Suprapubic skin (tissue), 4 donors: ENCODE measurements around the gene PCDHB16. TPM values are rescaled to one million over a fixed set of nuclear protein-coding genes. Genes with fewer than 3 reads are reported as not detected.
"Not testable (repeated sequence)": the region's sequence is repeated elsewhere in the genome, so short reads cannot be mapped to it uniquely, and the experiment has no call there.

ENCODE experiments used
- DNase-seq, 2 donors: peaks; one replicate each; pipeline ENCODE4 v3.0.0-alpha.2; 2019; ENCODE audit warnings: low spot score in 2 of 2
- H3K27ac ChIP-seq: fragments of 200-600 bp; sonication (generic); one replicate; pipeline ENCODE4 v1.5.1; 2019
- H3K27me3 ChIP-seq: fragments of 200-600 bp; sonication (generic); one replicate; pipeline ENCODE4 v1.5.1; 2019
- H3K36me3 ChIP-seq: fragments of 200-600 bp; sonication (generic); one replicate; pipeline ENCODE4 v1.5.1; 2019
- H3K4me1 ChIP-seq: fragments of 200-600 bp; sonication (generic); one replicate; pipeline ENCODE4 v1.5.1; 2019
- H3K4me3 ChIP-seq: fragments of 200-600 bp; sonication (generic); one replicate; pipeline ENCODE4 v1.5.1; 2019; ENCODE audit warnings: mild to moderate bottlenecking
- H3K9me3 ChIP-seq: fragments of 200-600 bp; sonication (generic); one replicate; pipeline ENCODE4 v1.5.1; 2019
- EP300 ChIP-seq: sonication (generic); formaldehyde crosslinking; IDR thresholded peaks from one replicate; pipeline ENCODE4 v1.6.1; 2017; ENCODE audit warnings: antibody characterized with exemption
- POLR2A ChIP-seq, 2 donors: fragments of 450-650 bp; IDR thresholded peaks; one replicate each; pipeline ENCODE4 v1.6.1; 2017; ENCODE audit warnings: antibody characterized with exemption in 2 of 2, mild to moderate bottlenecking in 2 of 2, moderate library complexity in 2 of 2
- POLR2AphosphoS5 ChIP-seq, 3 donors: sonication (generic); formaldehyde crosslinking; IDR thresholded peaks; one replicate each; pipeline ENCODE4 v1.6.1; 2017; ENCODE audit warnings: antibody characterized with exemption in 3 of 3
- WGBS: methylation state at CpG from one replicate; pipeline ENCODE4 v1.1.5; 2018; 5-methylcytosine and 5-hydroxymethylcytosine counted together
- total RNA-seq, 4 donors: library from RNA; depleted of rRNA; stranded (reverse); fragments of >200 nt; gene quantifications; one replicate each; pipeline ENCODE4 v1.1.0, GENCODE V29; 2016
- TF ChIP-seq, protein P1 (sequence below), 2 donors: fragments of 200-600 bp in 1 of 2; fragments of 450-650 bp in 1 of 2; sonication (generic) in 1 of 2; IDR thresholded peaks; one replicate each; pipeline ENCODE4 v1.5.1; 2016 to 2019; ENCODE audit warnings: antibody characterized with exemption in 2 of 2, mild to moderate bottlenecking in 1 of 2, moderate library complexity in 1 of 2

Gene PCDHB16
- total RNA-seq, 4 donors from 2014 or later = 2.9 to 4.8 (median 3.2) TPM

DNA sequence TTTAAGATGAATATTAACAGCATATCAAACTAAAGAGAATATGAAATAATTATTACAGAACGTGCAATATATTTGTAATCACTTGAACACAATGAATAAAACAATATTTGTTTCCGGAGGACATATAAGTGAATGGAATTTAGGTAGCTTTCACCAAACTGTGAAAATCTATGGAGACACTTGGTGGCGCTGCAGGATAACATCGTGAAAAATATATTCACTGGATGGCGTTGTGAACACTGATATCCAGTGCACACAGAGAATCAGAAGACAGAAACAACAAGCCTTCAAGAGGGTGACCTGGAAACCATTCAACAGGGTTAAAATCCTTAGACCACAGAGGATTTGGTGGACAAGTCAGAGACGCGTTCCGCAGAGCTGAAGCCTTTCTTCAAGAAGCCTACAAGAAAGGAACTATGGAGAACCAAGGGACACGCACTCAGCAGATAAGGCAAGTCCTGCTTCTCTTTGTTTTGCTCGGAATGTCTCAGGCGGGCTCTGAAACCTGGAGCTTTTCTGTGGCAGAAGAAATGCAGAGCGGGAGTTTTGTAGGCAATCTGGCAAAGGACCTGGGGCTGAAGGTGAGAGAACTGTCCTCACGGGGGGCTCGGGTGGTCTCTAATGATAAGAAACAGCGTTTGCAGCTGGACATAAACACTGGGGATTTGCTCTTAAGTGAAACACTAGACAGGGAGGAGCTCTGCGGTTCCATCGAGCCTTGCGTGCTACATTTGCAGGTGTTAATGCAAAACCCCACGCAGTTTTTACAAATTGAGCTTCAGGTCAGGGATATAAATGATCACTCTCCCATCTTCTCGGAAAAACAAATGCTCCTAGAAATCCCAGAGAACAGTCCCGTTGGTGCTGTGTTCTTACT, 17.4 kb downstream of the PCDHB16 start, which contains the start of gene PCDHB11:
PCDHB11 (plus strand) TSS at position 269 of the 877 bp plus-strand sequence; CDS start at position 417, 148 bp downstream.
- no peak for DNase-seq
- 41% methylated on average over 21 of the region's 21 CpGs for WGBS
- Histone ChIP-seq H3K27ac (no peak within 1 kb of the TSS), H3K4me1 (no peaks in the 10 kb centered on the region), H3K4me3 (peak within 1 kb of the TSS; percentile 15), H3K27me3 (no peaks in the 10 kb centered on the region), H3K36me3 (no peaks in the 10 kb centered on the region), H3K9me3 (peaks cover 12% of the 10 kb centered on the region)
- TF ChIP-seq POLR2AphosphoS5 (IDR thresholded peaks at IDR 0.05) (no peak), EP300 (no peak), POLR2A (IDR thresholded peaks at IDR 0.05) (no peak)
- TF ChIP-seq, protein P1, sequence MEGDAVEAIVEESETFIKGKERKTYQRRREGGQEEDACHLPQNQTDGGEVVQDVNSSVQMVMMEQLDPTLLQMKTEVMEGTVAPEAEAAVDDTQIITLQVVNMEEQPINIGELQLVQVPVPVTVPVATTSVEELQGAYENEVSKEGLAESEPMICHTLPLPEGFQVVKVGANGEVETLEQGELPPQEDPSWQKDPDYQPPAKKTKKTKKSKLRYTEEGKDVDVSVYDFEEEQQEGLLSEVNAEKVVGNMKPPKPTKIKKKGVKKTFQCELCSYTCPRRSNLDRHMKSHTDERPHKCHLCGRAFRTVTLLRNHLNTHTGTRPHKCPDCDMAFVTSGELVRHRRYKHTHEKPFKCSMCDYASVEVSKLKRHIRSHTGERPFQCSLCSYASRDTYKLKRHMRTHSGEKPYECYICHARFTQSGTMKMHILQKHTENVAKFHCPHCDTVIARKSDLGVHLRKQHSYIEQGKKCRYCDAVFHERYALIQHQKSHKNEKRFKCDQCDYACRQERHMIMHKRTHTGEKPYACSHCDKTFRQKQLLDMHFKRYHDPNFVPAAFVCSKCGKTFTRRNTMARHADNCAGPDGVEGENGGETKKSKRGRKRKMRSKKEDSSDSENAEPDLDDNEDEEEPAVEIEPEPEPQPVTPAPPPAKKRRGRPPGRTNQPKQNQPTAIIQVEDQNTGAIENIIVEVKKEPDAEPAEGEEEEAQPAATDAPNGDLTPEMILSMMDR (IDR thresholded peaks at IDR 0.05) = no peak

DNA sequence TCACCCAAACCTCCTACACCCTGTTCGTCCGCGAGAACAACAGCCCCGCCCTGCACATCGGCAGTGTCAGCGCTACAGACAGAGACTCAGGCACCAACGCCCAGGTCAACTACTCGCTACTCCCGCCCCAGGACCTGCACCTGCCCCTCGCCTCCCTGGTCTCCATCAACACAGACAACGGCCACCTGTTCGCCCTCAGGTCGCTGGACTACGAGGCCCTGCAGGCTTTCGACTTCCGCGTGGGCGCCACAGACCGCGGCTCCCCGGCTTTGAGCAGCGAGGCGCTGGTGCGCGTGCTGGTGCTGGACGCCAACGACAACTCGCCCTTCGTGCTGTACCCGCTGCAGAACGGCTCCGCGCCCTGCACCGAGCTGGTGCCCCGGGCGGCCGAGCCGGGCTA, 18.9 kb downstream of the PCDHB16 start:
- H3K9me3 ChIP-seq = peaks cover 12% of the 10 kb centered on the region
- WGBS = 12% methylated on average over 5 of the region's 38 CpGs
- not testable (repeated sequence) for H3K4me1 ChIP-seq, H3K36me3 ChIP-seq, DNase-seq, H3K27ac ChIP-seq, H3K4me3 ChIP-seq, H3K27me3 ChIP-seq

DNA sequence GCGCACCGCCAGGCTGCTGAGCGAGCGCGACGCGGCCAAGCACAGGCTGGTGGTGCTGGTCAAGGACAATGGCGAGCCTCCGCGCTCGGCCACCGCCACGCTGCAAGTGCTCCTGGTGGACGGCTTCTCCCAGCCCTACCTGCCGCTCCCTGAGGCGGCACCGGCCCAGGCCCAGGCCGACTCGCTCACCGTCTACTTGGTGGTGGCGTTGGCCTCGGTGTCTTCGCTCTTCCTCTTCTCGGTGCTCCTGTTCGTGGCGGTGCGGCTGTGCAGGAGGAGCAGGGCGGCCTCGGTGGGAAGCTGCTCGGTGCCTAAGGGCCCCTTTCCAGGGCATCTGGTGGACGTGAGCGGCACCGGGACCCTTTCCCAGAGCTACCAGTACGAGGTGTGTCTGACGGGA, 19.5 kb downstream of the PCDHB16 start:
- H3K4me1 ChIP-seq, DNase-seq, H3K27me3 ChIP-seq, H3K36me3 ChIP-seq, H3K4me3 ChIP-seq, H3K27ac ChIP-seq: not testable (repeated sequence)
- H3K9me3 ChIP-seq = peaks cover 12% of the 10 kb centered on the region
- 39% methylated on average over 19 of the region's 35 CpGs for WGBS

DNA sequence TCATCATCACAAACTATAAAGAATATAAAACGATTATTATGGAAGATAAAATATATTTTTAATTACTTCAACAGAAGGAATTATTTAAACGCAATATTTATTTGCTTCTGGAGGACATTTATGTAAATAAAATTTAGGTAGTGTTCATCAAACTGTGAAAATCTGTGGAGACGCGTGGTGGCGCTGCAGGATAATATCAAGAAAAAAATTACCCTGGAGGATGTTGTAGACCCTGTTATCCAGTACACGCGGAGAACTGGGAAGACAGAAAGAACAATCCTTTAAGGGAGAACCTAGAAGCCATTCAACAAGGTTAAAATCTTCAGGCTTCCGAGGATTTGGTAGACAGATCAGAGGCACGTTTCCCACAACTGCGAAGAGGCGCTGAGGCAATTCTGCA, 26.3 kb downstream of the PCDHB16 start, which contains the start of gene PCDHB12:
PCDHB12 (plus strand) TSS at position 242 of the 400 bp plus-strand sequence. CDS start 189 bp downstream, outside the sequence.
- no peak for DNase-seq
- no peak within 1 kb of the TSS for H3K4me3 ChIP-seq
- TF ChIP-seq, protein P1 (IDR thresholded peaks at IDR 0.05) = no peak
- TF ChIP-seq EP300 (no peak), POLR2AphosphoS5 (IDR thresholded peaks at IDR 0.05) (no peak), POLR2A (IDR thresholded peaks at IDR 0.05) (no peak)

DNA sequence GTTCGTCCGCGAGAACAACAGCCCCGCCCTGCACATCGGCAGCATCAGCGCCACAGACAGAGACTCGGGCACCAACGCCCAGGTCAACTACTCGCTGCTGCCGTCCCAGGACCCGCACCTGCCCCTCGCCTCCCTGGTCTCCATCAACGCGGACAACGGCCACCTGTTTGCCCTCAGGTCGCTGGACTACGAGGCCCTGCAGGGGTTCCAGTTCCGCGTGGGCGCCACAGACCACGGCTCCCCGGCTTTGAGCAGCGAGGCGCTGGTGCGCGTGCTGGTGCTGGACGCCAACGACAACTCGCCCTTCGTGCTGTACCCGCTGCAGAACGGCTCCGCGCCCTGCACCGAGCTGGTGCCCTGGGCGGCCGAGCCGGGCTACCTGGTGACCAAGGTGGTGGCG, 28.1 kb downstream of the PCDHB16 start:
- H3K27ac ChIP-seq, H3K4me1 ChIP-seq, H3K4me3 ChIP-seq, DNase-seq, H3K27me3 ChIP-seq, H3K36me3 ChIP-seq: not testable (repeated sequence)
- peaks cover 18% of the 10 kb centered on the region for H3K9me3 ChIP-seq
- WGBS = 35% methylated on average over 12 of the region's 39 CpGs

More for the DNA sequence above, 26.3 kb downstream of the PCDHB16 start, which contains the start of gene PCDHB12:
- Histone ChIP-seq H3K27me3 (no peaks in the 10 kb centered on the region), H3K9me3 (peaks cover 16% of the 10 kb centered on the region), H3K36me3 (no peaks in the 10 kb centered on the region), H3K27ac (no peak within 1 kb of the TSS), H3K4me1 (no peaks in the 10 kb centered on the region)
- 21% methylated on average over 11 of the region's 11 CpGs for WGBS

DNA sequence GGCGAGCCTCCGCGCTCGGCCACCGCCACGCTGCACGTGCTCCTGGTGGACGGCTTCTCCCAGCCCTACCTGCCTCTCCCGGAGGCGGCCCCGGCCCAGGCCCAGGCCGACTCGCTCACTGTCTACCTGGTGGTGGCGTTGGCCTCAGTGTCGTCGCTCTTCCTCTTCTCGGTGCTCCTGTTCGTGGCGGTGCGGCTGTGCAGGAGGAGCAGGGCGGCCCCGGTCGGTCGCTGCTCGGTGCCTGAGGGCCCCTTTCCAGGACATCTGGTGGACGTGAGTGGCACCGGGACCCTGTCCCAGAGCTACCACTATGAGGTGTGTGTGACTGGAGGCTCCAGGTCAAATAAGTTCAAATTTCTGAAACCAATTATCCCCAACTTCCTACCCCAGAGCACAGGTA, 28.7 kb downstream of the PCDHB16 start:
- not testable (repeated sequence) for DNase-seq, H3K27me3 ChIP-seq, H3K4me1 ChIP-seq, H3K36me3 ChIP-seq, H3K4me3 ChIP-seq, H3K27ac ChIP-seq
- H3K9me3 ChIP-seq = peaks cover 21% of the 10 kb centered on the region
- 28% methylated on average over 7 of the region's 27 CpGs for WGBS

DNA sequence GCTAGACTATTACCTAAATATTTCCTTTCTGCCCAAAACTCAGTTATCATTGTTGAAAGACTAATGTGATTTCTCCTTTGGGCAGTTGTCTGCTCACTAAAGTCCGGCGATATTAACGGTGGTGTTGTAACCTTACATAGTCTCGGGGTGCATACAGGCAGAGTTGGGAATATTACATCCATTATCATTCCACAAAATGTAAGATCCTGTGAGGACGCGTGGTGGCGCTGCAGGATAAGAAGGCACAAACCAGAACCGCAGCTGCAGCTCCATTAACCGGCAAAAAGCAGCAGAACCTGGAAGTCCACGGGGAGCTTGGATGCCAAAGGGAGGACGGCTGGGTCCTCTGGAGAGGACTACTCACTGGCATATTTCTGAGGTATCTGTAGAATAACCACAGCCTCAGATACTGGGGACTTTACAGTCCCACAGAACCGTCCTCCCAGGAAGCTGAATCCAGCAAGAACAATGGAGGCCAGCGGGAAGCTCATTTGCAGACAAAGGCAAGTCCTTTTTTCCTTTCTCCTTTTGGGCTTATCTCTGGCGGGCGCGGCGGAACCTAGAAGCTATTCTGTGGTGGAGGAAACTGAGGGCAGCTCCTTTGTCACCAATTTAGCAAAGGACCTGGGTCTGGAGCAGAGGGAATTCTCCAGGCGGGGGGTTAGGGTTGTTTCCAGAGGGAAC, 31.6 kb downstream of the PCDHB16 start, which contains the start of gene PCDHB13:
PCDHB13 (plus strand) TSS at position 264 of the 684 bp plus-strand sequence; CDS start at position 469, 205 bp downstream.
- H3K9me3 ChIP-seq = peaks cover 47% of the 10 kb centered on the region
- not testable (repeated sequence) for H3K27ac ChIP-seq, H3K36me3 ChIP-seq, DNase-seq, H3K4me1 ChIP-seq, H3K4me3 ChIP-seq, H3K27me3 ChIP-seq
- TF ChIP-seq, protein P1 (IDR thresholded peaks at IDR 0.05) = peak in 1 of 2 donors; percentile 15
- 6% methylated on average over 12 of the region's 18 CpGs for WGBS

DNA sequence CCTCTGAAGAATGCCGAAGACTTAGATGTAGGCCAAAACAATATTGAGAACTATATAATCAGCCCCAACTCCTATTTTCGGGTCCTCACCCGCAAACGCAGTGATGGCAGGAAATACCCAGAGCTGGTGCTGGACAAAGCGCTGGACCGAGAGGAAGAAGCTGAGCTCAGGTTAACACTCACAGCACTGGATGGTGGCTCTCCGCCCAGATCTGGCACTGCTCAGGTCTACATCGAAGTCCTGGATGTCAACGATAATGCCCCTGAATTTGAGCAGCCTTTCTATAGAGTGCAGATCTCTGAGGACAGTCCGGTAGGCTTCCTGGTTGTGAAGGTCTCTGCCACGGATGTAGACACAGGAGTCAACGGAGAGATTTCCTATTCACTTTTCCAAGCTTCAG, 32.4 kb downstream of the PCDHB16 start:
- not testable (repeated sequence) for DNase-seq, H3K27ac ChIP-seq, H3K4me3 ChIP-seq, H3K36me3 ChIP-seq, H3K4me1 ChIP-seq, H3K27me3 ChIP-seq
- 78% methylated on average over 10 of the region's 12 CpGs for WGBS
- H3K9me3 ChIP-seq = peaks cover 47% of the 10 kb centered on the region

DNA sequence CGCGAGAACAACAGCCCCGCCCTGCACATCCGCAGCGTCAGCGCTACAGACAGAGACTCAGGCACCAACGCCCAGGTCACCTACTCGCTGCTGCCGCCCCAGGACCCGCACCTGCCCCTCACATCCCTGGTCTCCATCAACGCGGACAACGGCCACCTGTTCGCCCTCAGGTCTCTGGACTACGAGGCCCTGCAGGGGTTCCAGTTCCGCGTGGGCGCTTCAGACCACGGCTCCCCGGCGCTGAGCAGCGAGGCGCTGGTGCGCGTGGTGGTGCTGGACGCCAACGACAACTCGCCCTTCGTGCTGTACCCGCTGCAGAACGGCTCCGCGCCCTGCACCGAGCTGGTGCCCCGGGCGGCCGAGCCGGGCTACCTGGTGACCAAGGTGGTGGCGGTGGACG, 33.3 kb downstream of the PCDHB16 start:
- H3K27me3 ChIP-seq, H3K36me3 ChIP-seq, H3K27ac ChIP-seq, H3K4me1 ChIP-seq, DNase-seq, H3K4me3 ChIP-seq: not testable (repeated sequence)
- 45% methylated on average over 15 of the region's 40 CpGs for WGBS
- peaks cover 40% of the 10 kb centered on the region for H3K9me3 ChIP-seq

DNA sequence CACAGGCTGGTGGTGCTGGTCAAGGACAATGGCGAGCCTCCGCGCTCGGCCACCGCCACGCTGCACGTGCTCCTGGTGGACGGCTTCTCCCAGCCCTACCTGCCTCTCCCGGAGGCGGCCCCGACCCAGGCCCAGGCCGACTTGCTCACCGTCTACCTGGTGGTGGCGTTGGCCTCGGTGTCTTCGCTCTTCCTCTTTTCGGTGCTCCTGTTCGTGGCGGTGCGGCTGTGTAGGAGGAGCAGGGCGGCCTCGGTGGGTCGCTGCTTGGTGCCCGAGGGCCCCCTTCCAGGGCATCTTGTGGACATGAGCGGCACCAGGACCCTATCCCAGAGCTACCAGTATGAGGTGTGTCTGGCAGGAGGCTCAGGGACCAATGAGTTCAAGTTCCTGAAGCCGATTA, 33.8 kb downstream of the PCDHB16 start:
- not testable (repeated sequence) for H3K36me3 ChIP-seq, H3K27me3 ChIP-seq, H3K4me3 ChIP-seq, H3K4me1 ChIP-seq, H3K27ac ChIP-seq, DNase-seq
- WGBS = 50% methylated on average over 2 of the region's 26 CpGs
- peaks cover 40% of the 10 kb centered on the region for H3K9me3 ChIP-seq
